K562 (cell line): ENCODE data around the gene MRPS30.

Experiments
- ATF6 ChIP-seq: sonication (generic); formaldehyde crosslinking; IDR thresholded peaks from 2 replicates; pipeline ENCODE4 v1.4.0; 2020; ENCODE audit warnings: mild to moderate bottlenecking, missing genetic modification reagents
- BMI1 ChIP-seq: fragments of 150-350 bp; IDR thresholded peaks from 2 replicates; pipeline ENCODE4 v1.6.1; 2014; ENCODE audit warnings: low read length
- JUN ChIP-seq, 2 experiments: sonication (generic) in 1 of 2; formaldehyde crosslinking in 1 of 2; IDR thresholded peaks; 2 replicates each; pipeline versions ENCODE4 v1.6.1 to v1.8.0; 2012 to 2022; ENCODE audit warnings: borderline replicate concordance in 2 of 2, mild to moderate bottlenecking in 2 of 2, improper control_type of control experiment in 1 of 2, low read depth in 1 of 2, low read length in 1 of 2, missing genetic modification reagents in 1 of 2
- POLR2AphosphoS2 ChIP-seq: IDR thresholded peaks from 2 replicates; pipeline ENCODE4 v1.6.1; 2012; ENCODE audit warnings: low read length, improper control_type of control experiment
- SPI1 ChIP-seq: IDR thresholded peaks from 2 replicates; pipeline ENCODE4 v1.6.1; 2011; ENCODE audit warnings: low read depth, low read length, control low read depth, borderline replicate concordance
- TBP ChIP-seq: optimal IDR thresholded peaks from 2 replicates; pipeline ENCODE3; 2011; ENCODE audit warnings: low read depth, low read length, improper control_type of control experiment
- ZNF584 ChIP-seq: fragments of 200-800 bp; sonication (Bioruptor generic); IDR thresholded peaks from 2 replicates; pipeline ENCODE4 v1.6.1; 2016; ENCODE audit warnings: low read depth, mild to moderate bottlenecking, missing genetic modification characterization, missing compliant biosample characterization
- TF ChIP-seq, protein P1 (sequence below), 3 experiments: IDR thresholded peaks in 2 of 3; conservative IDR thresholded peaks in 1 of 3; 2 replicates each; pipeline ENCODE4 v1.5.1; 2011 to 2012; ENCODE audit warnings: low read length in 3 of 3, mild to moderate bottlenecking in 3 of 3, control low read depth in 2 of 3, improper control_type of control experiment in 1 of 3, inconsistent platforms in 1 of 3, low read depth in 1 of 3, mixed read lengths in 1 of 3, moderate library complexity in 1 of 3; ENCODE audit not compliant: insufficient read depth in 2 of 3
- TF ChIP-seq, protein P2 (sequence below): fragments of 250-450 bp; sonication (Bioruptor Pico); IDR thresholded peaks from 2 replicates; pipeline ENCODE4 v1.8.0; 2021; ENCODE audit warnings: moderate library complexity, mild to moderate bottlenecking, inconsistent platforms

GRCh38 chr5:44862808-44863207 is 54.1 kb downstream of the MRPS30 start:
- TF ChIP-seq POLR2AphosphoS2 (no peak), ATF6 (no peak), JUN (IDR thresholded peaks at IDR 0.05; ENCODE audit: borderline replicate concordance, low read depth, low read length) (no peak), JUN (CRISPR knock-in tag; IDR thresholded peaks at IDR 0.05; ENCODE audit: borderline replicate concordance) (no peak), SPI1 (no peak), BMI1 (no peak), ZNF584 (no peak), TBP (no peak)
- TF ChIP-seq, protein P1, sequence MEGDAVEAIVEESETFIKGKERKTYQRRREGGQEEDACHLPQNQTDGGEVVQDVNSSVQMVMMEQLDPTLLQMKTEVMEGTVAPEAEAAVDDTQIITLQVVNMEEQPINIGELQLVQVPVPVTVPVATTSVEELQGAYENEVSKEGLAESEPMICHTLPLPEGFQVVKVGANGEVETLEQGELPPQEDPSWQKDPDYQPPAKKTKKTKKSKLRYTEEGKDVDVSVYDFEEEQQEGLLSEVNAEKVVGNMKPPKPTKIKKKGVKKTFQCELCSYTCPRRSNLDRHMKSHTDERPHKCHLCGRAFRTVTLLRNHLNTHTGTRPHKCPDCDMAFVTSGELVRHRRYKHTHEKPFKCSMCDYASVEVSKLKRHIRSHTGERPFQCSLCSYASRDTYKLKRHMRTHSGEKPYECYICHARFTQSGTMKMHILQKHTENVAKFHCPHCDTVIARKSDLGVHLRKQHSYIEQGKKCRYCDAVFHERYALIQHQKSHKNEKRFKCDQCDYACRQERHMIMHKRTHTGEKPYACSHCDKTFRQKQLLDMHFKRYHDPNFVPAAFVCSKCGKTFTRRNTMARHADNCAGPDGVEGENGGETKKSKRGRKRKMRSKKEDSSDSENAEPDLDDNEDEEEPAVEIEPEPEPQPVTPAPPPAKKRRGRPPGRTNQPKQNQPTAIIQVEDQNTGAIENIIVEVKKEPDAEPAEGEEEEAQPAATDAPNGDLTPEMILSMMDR (IDR thresholded peaks at IDR 0.05 in 2 of 3, conservative IDR thresholded peaks at IDR 0.05 in 1 of 3; ENCODE audit: insufficient read depth in 2 of 3, low read depth in 1 of 3, low read length in 3 of 3) = no peak
- TF ChIP-seq, protein P2, sequence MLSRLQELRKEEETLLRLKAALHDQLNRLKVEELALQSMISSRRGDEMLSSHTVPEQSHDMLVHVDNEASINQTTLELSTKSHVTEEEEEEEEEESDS (CRISPR knock-in tag) = no peak
